ENCODE data around the gene C4BPA.

- TF ChIP-seq CTCF (IDR thresholded peaks at IDR 0.05) (no peak), EP300 (IDR thresholded peaks at IDR 0.05) (no peak)
Measured at GRCh38 chr1:207089627-207090355, 14.2 kb upstream of the C4BPA start.
